GM18870 (cell line): Measurements from ENCODE around the gene DLL1.
"Not testable (repeated sequence)": the region's sequence is repeated elsewhere in the genome, so short reads cannot be mapped to it uniquely, and the experiment has no call there.

Experiments used
- ATAC-seq: cut with Tn5 transposase; IDR thresholded peaks from one replicate; pipeline ENCODE4 v1.9.1; 2021; ENCODE audit warnings: moderate library complexity; ENCODE audit not compliant: unreplicated experiment

DLL1 gene, protein sequence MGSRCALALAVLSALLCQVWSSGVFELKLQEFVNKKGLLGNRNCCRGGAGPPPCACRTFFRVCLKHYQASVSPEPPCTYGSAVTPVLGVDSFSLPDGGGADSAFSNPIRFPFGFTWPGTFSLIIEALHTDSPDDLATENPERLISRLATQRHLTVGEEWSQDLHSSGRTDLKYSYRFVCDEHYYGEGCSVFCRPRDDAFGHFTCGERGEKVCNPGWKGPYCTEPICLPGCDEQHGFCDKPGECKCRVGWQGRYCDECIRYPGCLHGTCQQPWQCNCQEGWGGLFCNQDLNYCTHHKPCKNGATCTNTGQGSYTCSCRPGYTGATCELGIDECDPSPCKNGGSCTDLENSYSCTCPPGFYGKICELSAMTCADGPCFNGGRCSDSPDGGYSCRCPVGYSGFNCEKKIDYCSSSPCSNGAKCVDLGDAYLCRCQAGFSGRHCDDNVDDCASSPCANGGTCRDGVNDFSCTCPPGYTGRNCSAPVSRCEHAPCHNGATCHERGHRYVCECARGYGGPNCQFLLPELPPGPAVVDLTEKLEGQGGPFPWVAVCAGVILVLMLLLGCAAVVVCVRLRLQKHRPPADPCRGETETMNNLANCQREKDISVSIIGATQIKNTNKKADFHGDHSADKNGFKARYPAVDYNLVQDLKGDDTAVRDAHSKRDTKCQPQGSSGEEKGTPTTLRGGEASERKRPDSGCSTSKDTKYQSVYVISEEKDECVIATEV

DNA sequence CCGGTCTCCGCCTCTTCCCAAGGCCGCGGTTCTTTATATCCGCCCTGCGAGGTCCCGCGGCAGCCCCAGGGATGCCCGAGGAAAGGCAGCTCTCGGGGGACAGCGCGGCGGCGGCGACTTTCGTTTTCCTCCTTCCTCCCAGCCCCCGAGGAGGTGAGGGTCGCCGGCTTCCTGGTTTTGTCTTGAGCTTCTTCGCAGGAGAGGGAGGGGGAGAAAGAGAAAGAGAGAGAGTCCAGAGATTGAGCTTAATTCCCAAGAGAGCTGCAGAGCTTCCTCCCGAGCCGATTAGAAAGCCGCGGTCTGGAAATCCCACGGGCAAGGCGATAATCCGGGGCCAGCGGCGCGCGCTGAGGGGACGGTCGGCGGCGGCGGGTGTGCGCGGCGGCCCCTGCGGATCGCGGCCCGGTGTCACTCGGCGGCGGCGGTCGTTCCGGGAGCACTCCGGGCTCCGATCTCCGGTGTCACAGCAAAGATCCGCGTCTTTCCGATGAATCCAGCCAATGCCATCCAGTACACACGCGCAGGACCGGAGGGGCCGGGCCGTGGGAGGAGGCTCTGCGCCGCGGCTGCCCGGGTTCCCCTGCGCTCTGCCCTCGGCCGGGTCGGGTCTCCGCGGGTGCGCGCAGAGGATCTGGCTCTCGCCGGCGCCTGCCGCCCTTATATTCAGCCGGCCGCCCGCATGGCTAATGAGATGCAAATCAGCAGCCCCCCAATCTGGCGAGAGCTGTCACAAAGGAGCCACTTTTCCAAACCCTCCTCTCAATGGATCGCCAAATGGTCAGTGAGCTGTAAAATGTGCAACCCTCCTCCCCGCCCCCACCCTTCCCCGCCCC is at the start of gene DLL1:
Gene DLL1 (minus strand): TSS at position 783 of the 833 bp plus-strand sequence. CDS start 939 bp downstream, outside the sequence.
- ATAC-seq = no peak

DNA sequence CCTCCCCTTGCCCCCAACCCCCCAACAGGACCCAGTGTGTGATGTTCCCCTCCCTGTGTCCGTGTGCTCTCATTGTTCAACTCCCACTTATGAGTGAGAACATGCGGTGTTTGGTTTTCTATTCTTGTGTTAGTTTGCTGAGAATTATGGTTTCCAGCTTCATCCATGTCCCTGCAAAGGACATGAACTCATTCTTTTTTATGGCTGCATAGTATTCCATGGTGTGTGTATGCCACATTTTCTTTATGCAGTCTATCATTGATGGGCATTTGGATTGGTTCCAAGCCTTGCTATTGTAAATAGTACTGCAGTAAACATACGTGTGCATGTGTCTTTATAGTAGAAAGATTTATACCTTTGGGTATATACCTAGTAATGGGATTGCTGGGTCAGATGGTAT is 44.3 kb upstream of the DLL1 start:
- not testable (repeated sequence) for ATAC-seq

DNA sequence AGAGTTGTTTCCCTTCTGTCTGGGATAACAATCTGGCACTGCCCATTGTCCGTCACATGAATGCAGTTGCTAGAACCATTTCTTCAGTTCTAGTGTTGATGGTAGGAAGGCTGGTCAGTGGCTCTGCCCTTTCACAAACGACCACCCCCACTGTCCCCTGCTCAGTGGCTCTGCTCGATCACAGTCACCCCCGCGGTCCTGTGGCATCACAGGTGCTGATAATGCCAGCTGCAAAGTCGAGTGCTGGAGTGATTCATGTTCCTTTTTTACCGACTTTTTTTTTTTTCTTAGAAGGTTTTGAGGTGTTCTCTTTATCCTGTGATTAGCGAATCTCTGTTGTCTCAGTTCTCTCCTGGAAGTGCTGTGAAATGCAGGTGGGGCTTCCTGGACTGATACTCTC is 38.4 kb upstream of the DLL1 start:
- no peak for ATAC-seq

DNA sequence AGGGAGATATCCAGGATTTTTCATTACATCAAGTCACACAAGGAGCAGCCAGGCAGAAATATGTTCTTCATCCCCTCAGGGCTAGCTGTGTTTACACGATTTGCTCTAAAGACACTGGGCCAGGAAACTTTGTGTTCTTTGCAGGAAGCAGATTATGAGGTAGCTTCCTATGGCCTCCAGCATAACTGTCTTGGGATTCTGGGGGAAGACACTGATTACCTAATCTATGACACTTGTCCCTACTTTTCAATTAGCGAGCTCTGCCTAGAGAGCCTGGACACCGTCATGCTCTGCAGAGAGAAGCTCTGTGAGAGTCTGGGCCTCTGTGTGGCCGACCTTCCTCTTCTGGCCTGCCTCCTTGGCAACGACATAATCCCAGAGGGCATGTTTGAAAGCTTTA is 26.8 kb upstream of the DLL1 start:
- ATAC-seq = no peak

DNA sequence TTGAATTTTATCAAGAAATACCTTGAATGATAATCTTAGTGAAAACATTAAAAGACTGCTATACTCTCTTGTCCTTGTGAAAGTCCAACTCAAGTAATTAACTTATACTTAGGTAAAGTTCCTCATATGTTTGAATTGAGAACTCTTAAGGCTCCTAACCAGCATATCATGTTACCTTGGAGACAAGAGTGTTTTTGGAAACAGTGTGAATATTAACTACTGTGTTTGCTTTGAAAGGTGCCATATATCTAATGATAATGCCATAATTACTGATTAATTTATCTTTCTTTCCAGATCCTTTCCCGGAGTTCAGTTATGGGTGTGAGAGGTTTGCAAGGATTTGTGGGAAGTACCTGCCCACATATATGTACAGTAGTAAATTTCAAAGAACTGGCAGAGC is 26.2 kb upstream of the DLL1 start:
- no peak for ATAC-seq

DNA sequence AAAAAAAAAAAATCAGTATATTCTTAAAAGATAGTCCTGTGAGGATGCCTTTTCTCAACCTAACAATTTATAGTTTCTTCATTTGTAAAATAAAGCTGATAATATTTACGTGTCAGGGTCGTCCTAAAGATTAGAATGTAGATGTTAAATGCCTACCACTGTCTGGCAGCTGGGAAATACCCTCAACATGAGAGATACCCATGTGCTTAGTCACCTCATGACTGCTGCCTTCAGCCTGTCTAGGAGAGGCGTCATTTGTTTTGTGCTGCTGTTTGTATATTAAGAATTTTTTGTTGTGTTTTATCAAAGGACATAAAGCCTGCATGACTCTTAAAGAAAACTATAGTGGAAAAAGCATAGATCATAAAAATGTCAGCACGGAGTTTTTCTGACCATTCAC is 25.2 kb upstream of the DLL1 start:
- no peak for ATAC-seq

DNA sequence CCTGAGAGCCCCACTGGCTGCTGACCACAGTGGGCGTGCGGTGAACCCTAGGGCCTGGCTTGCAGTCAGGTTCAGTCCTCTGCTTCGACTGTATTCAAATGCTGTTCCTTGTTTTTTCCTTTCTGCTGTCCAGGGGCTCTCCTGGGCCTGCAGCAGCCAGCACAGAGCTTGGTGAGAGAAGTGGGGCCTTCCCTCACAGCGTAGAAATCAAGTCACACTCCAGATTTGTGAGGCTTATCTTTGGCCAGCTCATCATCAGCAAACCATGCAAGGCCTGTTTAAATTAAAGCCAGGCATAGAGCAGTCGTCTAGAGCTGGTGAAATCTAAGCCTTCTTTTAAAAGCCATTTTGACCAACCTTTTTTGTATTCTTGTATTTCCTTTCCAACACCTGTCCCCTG is 24.1 kb upstream of the DLL1 start:
- no peak for ATAC-seq

DNA sequence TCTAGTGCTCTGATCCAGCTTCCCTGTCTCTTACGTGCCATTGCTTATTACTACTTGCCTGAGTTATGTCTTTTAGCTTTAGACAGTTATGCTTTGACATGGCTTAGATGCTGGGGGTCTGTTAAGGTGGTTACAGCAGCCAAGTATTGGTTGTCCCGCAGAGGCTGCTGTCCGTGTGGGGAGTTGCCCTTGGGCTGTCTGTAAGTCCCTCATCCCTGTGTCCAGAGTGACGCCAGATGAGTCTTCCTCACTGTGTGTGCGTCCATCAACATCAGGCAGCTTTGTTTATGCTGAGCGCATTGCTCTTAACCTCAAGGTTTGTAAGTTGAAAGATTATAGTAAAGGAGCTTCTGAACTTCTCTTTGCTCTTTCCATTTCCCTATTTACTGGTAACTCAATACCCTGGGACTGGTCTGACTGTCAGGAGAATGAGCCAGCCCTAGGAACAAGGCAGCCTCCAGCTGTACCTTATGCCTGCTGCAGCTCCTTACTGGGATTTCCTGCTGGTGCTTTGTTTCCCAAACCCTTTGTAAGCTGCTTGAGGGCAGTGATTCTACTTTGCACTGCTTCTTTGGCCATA is 22.9 kb upstream of the DLL1 start:
- ATAC-seq = no peak

DNA sequence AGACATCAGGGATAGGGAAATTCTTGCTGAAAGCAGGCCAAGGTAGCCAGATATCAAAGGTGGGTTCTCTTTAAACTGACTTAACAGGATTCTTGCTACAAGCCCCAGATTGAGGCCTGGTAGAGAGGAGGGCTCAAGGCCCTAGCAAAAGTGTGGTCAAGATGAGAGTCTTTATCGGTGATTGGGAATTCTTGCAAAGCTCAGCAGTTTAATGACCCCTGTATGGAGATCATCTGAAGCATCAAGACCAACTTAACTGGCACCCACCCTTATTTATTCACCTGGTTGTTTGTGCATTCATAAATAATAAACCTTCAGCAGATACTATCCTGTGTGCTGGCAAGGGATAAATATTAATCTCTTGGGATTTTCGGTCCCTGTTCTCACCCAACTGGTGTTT is 22.0 kb upstream of the DLL1 start:
- no peak for ATAC-seq

DNA sequence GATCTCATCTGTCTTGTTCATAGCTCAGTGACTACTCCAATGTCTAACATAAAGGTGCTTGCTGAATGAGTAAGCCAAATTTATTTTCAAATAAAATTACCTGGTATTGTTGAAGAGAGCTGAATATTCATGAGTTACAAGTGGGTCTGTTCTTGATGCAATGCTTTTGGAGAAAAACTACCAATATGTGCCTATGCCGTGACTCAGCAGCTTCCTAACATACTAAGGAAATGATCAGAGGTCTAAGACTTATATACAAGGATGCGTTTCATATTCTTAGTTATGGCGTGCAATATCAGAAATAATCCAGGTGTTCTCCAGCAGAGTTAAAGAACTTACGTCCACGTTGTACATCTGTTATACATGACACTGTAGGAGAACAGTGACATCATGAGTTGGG is 20.8 kb upstream of the DLL1 start:
- ATAC-seq = no peak

DNA sequence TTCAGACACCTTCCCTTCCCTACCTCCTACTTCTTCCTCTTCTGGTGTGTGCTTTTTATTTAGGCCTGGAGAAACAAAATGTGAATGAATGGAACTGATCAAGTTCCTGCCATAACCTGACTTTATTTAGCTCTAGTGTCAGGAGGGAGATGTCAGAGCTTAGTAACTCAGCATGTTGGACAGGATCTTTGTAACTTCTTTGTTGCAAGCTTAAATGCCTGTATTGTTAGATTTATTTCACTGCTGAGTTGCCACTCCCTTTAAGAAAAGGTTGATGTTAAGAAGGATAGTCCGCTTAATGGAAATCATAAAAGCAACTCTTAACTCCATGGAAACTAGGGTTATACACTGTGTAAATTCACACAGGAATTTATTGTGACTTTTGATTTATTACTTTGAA is 17.9 kb upstream of the DLL1 start:
- no peak for ATAC-seq

DNA sequence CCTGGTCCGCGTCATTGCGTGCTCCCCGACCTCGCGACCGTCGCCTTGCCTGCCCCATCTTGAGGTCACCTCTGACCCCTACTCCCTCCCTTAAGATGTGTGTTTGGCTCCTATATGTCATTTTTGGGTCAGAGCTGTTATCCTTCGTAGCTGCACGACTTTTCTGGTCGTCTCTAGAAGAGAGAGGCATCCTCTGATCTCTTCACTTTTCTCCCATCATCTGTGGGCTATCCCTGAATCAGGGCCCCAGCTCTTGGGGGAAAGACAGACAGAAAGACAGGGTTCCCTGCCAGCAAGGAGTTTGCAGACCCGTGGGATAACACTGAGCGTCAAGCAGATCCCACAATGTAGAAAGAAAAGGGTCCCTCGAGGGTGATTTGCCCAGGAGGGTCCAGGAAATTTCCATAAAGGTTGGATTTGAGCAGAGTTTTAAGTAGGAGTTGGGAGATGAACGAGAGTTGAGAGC is 16.2 kb upstream of the DLL1 start:
- ATAC-seq = no peak

DNA sequence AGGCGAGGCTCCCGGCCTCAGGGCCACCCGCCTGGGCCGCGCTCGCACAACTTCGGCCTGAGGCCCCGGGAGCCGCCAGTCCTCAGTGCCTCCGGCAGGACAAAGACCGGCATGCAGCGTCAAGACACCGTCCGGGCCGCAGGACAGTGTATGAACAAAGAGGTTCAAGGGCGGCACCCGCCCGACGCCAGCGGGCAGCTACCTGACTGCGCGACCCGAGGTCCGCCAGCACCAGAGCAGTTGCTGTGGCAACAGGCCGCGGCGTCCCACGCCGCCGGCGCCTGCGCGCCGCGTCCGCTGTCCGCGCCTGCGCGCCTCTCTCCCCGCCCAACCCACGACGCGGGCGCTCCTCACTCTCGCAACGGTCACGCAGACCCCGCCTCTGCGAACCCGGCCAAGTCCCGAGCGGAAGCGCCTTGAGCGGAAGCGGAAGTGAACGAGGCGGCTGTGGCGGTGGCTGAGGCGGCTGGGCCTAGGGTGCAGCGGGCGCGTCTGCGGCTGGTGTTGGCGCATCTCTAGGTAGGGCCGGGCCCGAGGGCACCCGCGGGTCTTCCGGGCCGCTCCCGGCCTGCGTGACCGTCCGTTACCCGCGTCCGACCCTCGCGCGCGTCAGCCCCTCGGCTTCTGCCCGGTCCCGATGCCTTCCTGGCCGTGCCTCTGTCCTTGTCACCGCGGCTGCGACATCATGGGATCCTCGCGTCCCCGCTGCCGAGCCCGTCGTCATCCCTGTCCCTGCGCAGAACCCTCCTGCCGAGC is 15.6 kb upstream of the DLL1 start, which contains the start of gene FAM120B:
Gene FAM120B (plus strand): TSS at position 435 of the 756 bp plus-strand sequence. CDS start 10,633 bp downstream, outside the sequence.
- peak; percentile 95 for ATAC-seq

DNA sequence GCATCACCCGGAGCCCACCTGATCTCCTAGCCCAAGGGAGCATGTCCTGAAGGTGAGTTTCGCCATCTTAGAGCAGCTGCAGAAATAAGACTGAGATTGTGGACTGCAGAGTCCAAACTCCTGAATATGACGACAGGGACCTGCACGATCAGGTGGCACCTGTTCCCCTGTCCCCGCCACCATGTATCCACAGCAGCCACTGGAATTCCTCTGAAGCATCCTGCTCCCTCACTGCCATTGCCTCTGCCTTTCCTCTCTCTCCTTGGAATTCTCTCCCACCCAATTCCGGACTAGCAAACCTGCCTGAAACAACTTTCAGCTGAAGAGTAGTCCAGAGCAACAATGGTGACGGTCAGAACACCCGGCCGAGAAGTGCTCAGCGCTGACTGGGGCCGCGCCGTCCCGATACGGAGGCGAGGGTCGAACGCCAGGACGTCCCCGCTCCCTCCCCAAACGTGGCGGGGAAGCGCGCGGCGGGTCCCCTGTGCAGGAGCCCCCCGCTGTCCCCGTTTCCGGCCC is 15.0 kb upstream of the DLL1 start:
- no peak for ATAC-seq

DNA sequence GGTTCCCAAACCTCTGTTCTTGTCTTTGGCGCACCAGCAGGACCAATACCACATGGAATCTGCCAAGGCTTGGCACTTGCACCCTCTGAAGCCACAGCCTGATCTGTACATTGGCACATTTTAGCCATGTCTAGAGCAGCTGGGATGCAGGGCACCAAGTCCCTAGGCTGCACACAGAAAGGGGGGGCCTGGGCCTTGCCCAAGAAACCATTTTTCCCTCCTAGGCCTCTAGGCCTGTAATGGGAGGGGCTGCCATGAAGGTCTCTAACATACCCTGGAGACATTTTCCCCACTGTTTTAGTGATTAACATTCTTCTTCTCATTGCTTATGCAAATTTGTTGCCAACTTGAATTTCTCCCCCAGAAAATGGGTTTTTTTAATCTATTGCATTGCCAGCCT is 10.3 kb upstream of the DLL1 start:
- no peak for ATAC-seq

DNA sequence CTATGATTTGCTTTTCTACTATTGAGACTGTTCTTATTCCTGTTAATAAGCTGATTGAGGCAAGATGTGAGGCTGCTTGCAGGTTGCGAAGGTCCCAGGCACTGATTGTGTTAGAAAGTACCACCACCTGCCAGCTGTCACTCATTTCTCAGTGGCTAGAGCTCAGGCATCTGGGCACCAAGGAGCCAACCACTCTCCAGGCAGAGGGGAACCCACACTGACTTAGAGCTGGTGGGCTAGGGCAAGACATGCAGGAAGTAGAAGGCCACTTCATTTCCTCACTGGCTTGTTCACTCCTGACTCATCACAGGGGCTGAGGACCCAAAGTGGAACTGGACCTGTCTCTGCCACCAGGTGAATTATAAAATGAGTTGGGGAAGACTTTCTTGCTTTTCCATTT is 7.8 kb upstream of the DLL1 start:
- ATAC-seq = no peak

DNA sequence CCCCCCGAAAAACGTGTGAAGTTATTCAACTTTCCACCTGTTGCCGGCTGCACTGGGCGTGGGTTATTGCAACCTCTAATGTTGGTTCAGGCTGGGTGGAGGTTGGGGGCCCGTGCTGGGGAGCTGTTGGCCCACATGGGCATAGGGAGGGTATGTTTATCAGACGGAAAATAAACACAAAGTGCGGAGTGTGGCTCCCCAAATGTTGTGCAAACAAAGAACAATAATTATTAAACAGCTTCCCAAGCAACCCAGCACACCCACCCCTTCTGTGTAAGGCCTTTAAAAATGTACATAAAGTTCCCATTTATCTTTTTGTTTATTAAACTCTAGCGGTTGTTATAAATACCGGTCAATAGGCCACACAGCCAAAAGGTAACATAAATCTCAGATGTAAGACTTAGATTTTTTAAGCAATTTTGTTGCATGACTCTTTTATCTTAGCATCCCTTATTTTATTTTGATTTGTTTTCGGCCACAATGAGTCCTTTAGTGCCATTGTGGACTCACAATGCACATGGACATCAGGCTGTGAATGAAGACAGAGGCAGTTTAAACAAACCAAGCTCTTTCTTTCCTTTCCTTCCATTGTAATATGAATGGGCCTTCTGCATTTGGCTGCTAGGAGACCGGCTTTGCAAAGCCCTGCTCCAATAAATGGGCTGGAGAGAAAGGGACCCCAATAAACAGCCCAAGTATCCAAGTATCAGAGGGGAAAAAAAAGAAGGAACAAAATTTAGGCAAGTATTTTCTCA is 6.9 kb upstream of the DLL1 start:
- ATAC-seq = no peak

DNA sequence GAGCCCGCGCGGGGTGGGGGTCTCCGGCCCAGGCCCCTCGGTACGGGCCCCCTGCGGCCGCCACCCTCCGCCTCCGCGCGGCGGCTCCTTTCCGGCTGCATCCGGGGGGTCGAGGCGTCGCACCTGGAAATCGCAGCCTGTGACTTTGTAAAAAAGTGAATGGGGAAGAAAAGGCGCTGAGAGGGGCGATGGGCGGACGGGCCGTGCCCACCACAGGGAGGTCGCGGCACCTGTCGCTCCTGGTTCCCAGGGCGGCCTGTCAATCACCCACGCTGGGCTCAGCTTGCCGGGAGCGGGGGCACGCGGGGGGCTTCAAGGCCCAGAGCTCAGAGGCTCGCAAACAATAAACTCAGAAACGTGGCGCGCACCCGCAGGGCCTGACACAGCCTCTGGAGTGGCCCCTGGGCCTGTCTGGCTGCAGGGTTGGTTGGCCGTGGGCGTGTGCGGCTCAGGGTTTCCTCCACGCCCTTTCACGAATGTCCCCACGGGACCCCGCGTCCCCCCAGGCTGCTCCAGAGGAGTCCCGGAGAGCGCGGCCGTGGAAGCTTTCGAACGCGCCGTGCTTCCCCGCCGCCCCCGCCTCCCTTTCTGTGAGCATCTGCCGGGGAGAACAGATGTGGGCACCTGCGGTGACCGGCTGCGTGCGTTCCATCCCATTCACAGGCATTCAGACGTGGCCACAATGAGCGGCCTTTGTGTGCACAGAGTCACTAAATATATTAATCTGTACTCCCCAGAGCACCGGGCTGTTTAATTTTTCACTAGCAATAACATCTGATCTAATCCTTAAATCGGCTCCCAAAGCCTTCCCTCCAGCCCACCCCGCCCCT is 6.1 kb upstream of the DLL1 start:
- ATAC-seq = no peak

DNA sequence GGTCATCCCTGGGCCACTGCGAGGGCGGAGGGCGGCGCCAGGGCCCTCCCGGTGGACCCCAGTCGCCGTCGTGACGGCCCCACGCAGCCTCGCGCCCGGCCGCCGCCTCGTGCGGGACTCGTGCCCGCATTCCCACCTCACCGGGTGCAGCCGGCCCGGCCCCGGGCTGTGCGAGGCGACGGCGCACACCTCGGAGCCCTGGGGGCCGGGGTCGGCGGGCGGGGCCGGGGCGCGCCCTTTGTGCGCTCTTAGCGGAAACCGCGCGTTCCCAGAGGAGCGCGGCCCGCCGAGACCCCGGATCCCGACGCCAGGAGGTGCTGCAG is 5.5 kb upstream of the DLL1 start:
- ATAC-seq = no peak
